GM12891 (cell line): Measurements from ENCODE around the gene UNC13B.

ENCODE experiments used
- PAX5 ChIP-seq: IDR thresholded peaks from 2 replicates; pipeline ENCODE4 v1.6.1; 2011; ENCODE audit warnings: low read length, moderate library complexity, mild to moderate bottlenecking; ENCODE audit not compliant: insufficient read depth, severe bottlenecking
- POLR2A ChIP-seq: IDR thresholded peaks from 2 replicates; pipeline ENCODE4 v1.6.1; 2011; ENCODE audit warnings: low read depth, low read length, control low read depth
- POLR2AphosphoS5 ChIP-seq: IDR thresholded peaks from 2 replicates; pipeline ENCODE4 v1.6.1; 2011; ENCODE audit warnings: low read depth, low read length, control low read depth

DNA sequence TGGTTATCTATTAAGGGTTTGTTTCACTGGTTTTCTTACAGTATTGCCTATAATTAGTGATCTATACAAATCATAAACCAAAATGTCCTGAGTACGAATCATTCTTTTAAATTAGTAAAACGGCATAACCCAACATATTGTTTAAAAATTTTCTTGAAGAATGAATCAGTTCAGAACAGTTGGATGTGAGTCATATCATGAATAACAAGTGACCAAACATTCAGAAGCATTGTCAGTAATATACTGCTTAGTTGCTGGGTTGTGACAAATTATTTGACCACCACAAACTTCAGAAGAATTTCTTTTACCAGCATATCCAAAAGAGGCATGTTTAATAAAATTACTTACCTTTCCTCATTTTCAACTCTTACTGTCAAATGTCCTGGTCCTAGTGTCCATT lies 111.2 kb downstream of the UNC13B start:
- TF ChIP-seq POLR2AphosphoS5 (no peak), POLR2A (no peak), PAX5 (no peak)
